SK-N-SH (cell line): Measurements from ENCODE around the gene WDFY1. TPM values are rescaled to one million over a fixed set of nuclear protein-coding genes. Genes with fewer than 3 reads are reported as not detected.

Experiments
- CTCF ChIA-PET: fragments of 300-600, 350-600 bp; formaldehyde crosslinking; extraction: SDS; loops from one replicate; lab custom pipeline; 2021; lab: Yijun Ruan, JAX
- POLR2A ChIA-PET: fragments of 350-600 bp; sonication (Branson Sonifier 250); formaldehyde crosslinking; extraction: SDS; loops from one replicate; lab custom pipeline; 2020; ENCODE audit warnings: antibody characterized with exemption, inconsistent platforms; lab: Yijun Ruan, JAX
- DNase-seq: peaks from one replicate; pipeline ENCODE4 v3.0.0; 2012
- H2AFZ ChIP-seq: fragments of 200-600 bp; sonication (generic); 2 replicates; pipeline ENCODE4 v1.8.1; 2016; ENCODE audit warnings: antibody characterized with exemption, mild to moderate bottlenecking, low read depth
- H3F3A ChIP-seq: fragments of 200-600 bp; sonication (generic); replicated peaks from 2 replicates; pipeline ENCODE3; 2016; ENCODE audit warnings: antibody characterized with exemption, mild to moderate bottlenecking; ENCODE audit not compliant: insufficient read depth
- H3K27ac ChIP-seq, 2 experiments: fragments of 200-500 bp in 1 of 2; fragments of 200-600 bp in 1 of 2; sonication (Bioruptor generic) in 1 of 2; sonication (generic), shearing (Covaris generic) in 1 of 2; 2 replicates each; pipeline versions ENCODE4 v1.5.1 to v1.6.1; 2014 to 2016; ENCODE audit warnings: low read depth in 2 of 2, inconsistent platforms in 1 of 2, low read length in 1 of 2, mild to moderate bottlenecking in 1 of 2, mixed read lengths in 1 of 2
- H3K27me3 ChIP-seq: fragments of 200-600 bp; sonication (generic), shearing (Covaris generic); 2 replicates; pipeline ENCODE4 v1.6.1; 2016; ENCODE audit warnings: mixed run types; ENCODE audit not compliant: insufficient read depth
- H3K36me3 ChIP-seq, 2 experiments: fragments of 200-500 bp in 1 of 2; fragments of 200-600 bp in 1 of 2; sonication (Bioruptor generic) in 1 of 2; sonication (generic) in 1 of 2; replicated peaks in 1 of 2; 2 replicates each; pipeline versions ENCODE3 to v1.5.1; 2014 to 2016; ENCODE audit warnings: low read length in 1 of 2, mild to moderate bottlenecking in 1 of 2; ENCODE audit not compliant: insufficient read depth in 2 of 2, control insufficient read depth in 1 of 2
- H3K4me1 ChIP-seq, 2 experiments: fragments of 200-500 bp in 1 of 2; fragments of 200-600 bp in 1 of 2; sonication (Bioruptor generic) in 1 of 2; sonication (generic), shearing (Covaris generic) in 1 of 2; 2 replicates each; pipeline versions ENCODE4 v1.5.1 to v1.6.1; 2014 to 2016; ENCODE audit warnings: low read depth in 1 of 2, low read length in 1 of 2, mixed run types in 1 of 2; ENCODE audit not compliant: insufficient read depth in 2 of 2, control insufficient read depth in 1 of 2
- H3K4me2 ChIP-seq: fragments of 200-600 bp; sonication (generic), shearing (Covaris generic); 2 replicates; pipeline ENCODE4 v1.6.1; 2017; ENCODE audit warnings: mixed run types
- H3K4me3 ChIP-seq, 2 experiments: fragments of 200-500 bp in 1 of 2; fragments of 200-600 bp in 1 of 2; sonication (Bioruptor generic) in 1 of 2; sonication (generic), shearing (Covaris generic) in 1 of 2; 2 replicates each; pipeline versions ENCODE4 v1.5.1 to v1.8.1; 2014 to 2016; ENCODE audit warnings: low read depth in 2 of 2, inconsistent platforms in 1 of 2, low read length in 1 of 2, mild to moderate bottlenecking in 1 of 2, mixed read lengths in 1 of 2, moderate library complexity in 1 of 2
- H3K79me2 ChIP-seq: fragments of 200-600 bp; sonication (generic); 2 replicates; pipeline ENCODE4 v1.8.1; 2017; ENCODE audit warnings: mild to moderate bottlenecking; ENCODE audit not compliant: insufficient read depth
- H3K9ac ChIP-seq: fragments of 200-600 bp; sonication (generic); 2 replicates; pipeline ENCODE4 v1.6.1; 2017; ENCODE audit warnings: mixed run types
- H3K9me2 ChIP-seq: fragments of 200-600 bp; sonication (generic); 2 replicates; pipeline ENCODE4 v1.6.1; 2017; ENCODE audit warnings: mixed run types
- H3K9me3 ChIP-seq: fragments of 200-600 bp; sonication (generic); 2 replicates; pipeline ENCODE4 v1.6.1; 2017; ENCODE audit warnings: mixed run types, mild to moderate bottlenecking, moderate library complexity
- H4K20me1 ChIP-seq: fragments of 200-600 bp; sonication (generic); 2 replicates; pipeline ENCODE4 v1.6.1; 2017; ENCODE audit warnings: mild to moderate bottlenecking, mixed run types; ENCODE audit not compliant: insufficient read depth
- CTCF ChIP-seq: fragments of 200-600 bp; sonication (generic); IDR thresholded peaks from 2 replicates; pipeline ENCODE4 v1.6.1; 2017; ENCODE audit warnings: antibody characterized with exemption, mild to moderate bottlenecking, moderate library complexity
- EP300 ChIP-seq, 2 experiments: IDR thresholded peaks; 2 replicates each; pipeline versions ENCODE4 v1.4.0 to v1.6.1; 2012; ENCODE audit warnings: borderline replicate concordance in 1 of 2, low read depth in 1 of 2, low read length in 1 of 2
- EZH2phosphoT487 ChIP-seq: fragments of 200-600 bp; sonication (generic); IDR thresholded peaks from 2 replicates; pipeline ENCODE4 v1.6.1; 2017; ENCODE audit warnings: low read depth, mixed run types, mild to moderate bottlenecking, antibody characterized with exemption, moderate library complexity, borderline replicate concordance
- GABPA ChIP-seq: IDR thresholded peaks from 2 replicates; pipeline ENCODE4 v1.4.0; 2012; ENCODE audit warnings: low read depth, mild to moderate bottlenecking
- MXI1 ChIP-seq: IDR thresholded peaks from 2 replicates; pipeline ENCODE4 v1.6.1; 2012; ENCODE audit warnings: mild to moderate bottlenecking, low read depth, low read length, improper control_type of control experiment
- NFIC ChIP-seq: IDR thresholded peaks from 2 replicates; pipeline ENCODE4 v1.4.0; 2012; ENCODE audit warnings: borderline replicate concordance
- NRF1 ChIP-seq: IDR thresholded peaks from 2 replicates; pipeline ENCODE4 v1.6.1; 2012; ENCODE audit warnings: low read depth, mild to moderate bottlenecking, low read length
- RFX5 ChIP-seq: IDR thresholded peaks from 2 replicates; pipeline ENCODE4 v1.6.1; 2012; ENCODE audit warnings: mild to moderate bottlenecking, improper control_type of control experiment, low read length
- SIN3A ChIP-seq: IDR thresholded peaks from 2 replicates; pipeline ENCODE4 v1.6.1; 2012; ENCODE audit warnings: low read depth, mild to moderate bottlenecking, low read length, moderate library complexity, borderline replicate concordance
- SMC3 ChIP-seq: IDR thresholded peaks from 2 replicates; pipeline ENCODE4 v1.6.1; 2012; ENCODE audit warnings: low read depth, low read length, improper control_type of control experiment
- TAF1 ChIP-seq: IDR thresholded peaks from 2 replicates; pipeline ENCODE4 v1.6.1; 2012; ENCODE audit warnings: low read depth, mild to moderate bottlenecking, low read length, moderate library complexity, borderline replicate concordance
- TEAD4 ChIP-seq: IDR thresholded peaks from 2 replicates; pipeline ENCODE4 v1.4.0; 2012; ENCODE audit warnings: mild to moderate bottlenecking, borderline replicate concordance; ENCODE audit not compliant: insufficient read depth
- USF2 ChIP-seq: fragments of 150-350 bp; IDR thresholded peaks from 2 replicates; pipeline ENCODE4 v1.6.1; 2017; ENCODE audit warnings: antibody characterized with exemption, low read length, low read depth, borderline replicate concordance
- ZBTB33 ChIP-seq: IDR thresholded peaks from 2 replicates; pipeline ENCODE4 v1.4.0; 2012; ENCODE audit warnings: low read depth, borderline replicate concordance
- WGBS: methylation state at CpG from one replicate; pipeline ENCODE4 v1.1.6; 2017; ENCODE audit warnings: low lambda C conversion rate; 5-methylcytosine and 5-hydroxymethylcytosine counted together
- polyA plus RNA-seq, 3 experiments: library from polyadenylated mRNA; depleted of rRNA; stranded (reverse); fragments of >200 nt; gene quantifications; 2 replicates each; pipeline ENCODE4 v1.2.3, GENCODE V29; 2012
- TF ChIP-seq, protein P1 (sequence below): IDR thresholded peaks from 2 replicates; pipeline ENCODE4 v1.4.0; 2012; ENCODE audit warnings: low read depth
- TF ChIP-seq, protein P2 (sequence below): IDR thresholded peaks from 2 replicates; pipeline ENCODE4 v1.6.1; 2012; ENCODE audit warnings: mild to moderate bottlenecking, low read depth, low read length, moderate library complexity

Gene WDFY1
- polyA plus RNA-seq, 1 of the 3 experiments (the other 2 are of a cell fraction) = 21.7 TPM

DNA sequence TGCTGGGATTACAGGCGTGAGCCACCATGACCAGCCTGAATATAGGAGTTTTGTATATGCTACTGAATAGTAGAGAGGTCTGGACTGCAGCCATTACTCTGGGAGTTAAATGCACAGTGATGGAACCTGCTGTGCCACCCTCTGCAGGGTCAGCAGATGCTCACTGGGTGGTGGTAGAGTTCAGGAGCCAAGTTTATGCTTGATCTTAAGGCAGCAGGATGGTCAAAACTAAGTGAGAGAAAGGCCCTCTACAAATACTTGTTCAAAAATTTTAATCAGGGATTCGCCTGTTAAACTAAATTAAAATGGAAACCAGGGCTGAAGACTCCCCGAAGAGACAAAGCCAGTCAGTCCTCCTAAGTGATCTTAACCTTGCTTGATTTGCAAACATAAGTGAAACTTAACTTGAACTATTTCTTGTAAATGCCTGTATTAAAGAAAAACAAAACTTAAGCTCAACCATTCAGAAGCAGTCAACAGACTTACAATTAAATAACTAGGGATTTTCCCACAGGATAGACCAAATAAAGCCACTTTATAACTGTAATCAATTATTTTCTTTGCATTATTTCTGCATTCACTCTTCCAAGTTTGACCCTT lies 4.2 kb upstream of the WDFY1 start:
- no peak overlapping the region for H3K27ac ChIP-seq
- TF ChIP-seq NFIC (no peak), RFX5 (no peak), MXI1 (no peak), ZBTB33 (no peak), EP300 (IDR thresholded peaks at IDR 0.05; ENCODE audit: borderline replicate concordance in 1 of 2, low read depth in 1 of 2, low read length in 1 of 2) (no peak), GABPA (no peak), SMC3 (no peak), TAF1 (no peak), NRF1 (no peak), USF2 (no peak), EZH2phosphoT487 (no peak), SIN3A (no peak), TEAD4 (no peak), CTCF (no peak; the same call in 1 of the 2 replicates)
- TF ChIP-seq, protein P1, sequence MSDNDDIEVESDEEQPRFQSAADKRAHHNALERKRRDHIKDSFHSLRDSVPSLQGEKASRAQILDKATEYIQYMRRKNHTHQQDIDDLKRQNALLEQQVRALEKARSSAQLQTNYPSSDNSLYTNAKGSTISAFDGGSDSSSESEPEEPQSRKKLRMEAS = no peak
- TF ChIP-seq, protein P2, sequence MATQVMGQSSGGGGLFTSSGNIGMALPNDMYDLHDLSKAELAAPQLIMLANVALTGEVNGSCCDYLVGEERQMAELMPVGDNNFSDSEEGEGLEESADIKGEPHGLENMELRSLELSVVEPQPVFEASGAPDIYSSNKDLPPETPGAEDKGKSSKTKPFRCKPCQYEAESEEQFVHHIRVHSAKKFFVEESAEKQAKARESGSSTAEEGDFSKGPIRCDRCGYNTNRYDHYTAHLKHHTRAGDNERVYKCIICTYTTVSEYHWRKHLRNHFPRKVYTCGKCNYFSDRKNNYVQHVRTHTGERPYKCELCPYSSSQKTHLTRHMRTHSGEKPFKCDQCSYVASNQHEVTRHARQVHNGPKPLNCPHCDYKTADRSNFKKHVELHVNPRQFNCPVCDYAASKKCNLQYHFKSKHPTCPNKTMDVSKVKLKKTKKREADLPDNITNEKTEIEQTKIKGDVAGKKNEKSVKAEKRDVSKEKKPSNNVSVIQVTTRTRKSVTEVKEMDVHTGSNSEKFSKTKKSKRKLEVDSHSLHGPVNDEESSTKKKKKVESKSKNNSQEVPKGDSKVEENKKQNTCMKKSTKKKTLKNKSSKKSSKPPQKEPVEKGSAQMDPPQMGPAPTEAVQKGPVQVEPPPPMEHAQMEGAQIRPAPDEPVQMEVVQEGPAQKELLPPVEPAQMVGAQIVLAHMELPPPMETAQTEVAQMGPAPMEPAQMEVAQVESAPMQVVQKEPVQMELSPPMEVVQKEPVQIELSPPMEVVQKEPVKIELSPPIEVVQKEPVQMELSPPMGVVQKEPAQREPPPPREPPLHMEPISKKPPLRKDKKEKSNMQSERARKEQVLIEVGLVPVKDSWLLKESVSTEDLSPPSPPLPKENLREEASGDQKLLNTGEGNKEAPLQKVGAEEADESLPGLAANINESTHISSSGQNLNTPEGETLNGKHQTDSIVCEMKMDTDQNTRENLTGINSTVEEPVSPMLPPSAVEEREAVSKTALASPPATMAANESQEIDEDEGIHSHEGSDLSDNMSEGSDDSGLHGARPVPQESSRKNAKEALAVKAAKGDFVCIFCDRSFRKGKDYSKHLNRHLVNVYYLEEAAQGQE = no peak
- H2AFZ ChIP-seq = no peak overlapping the region
- no peaks in the 10 kb centered on the region for H3F3A ChIP-seq
- no peak overlapping the region for H3K9ac ChIP-seq
- H3K4me3 ChIP-seq = no peak overlapping the region
- no peaks in the 10 kb centered on the region for H3K36me3 ChIP-seq
- H4K20me1 ChIP-seq = no peaks in the 10 kb centered on the region
- H3K27me3 ChIP-seq = no peaks in the 10 kb centered on the region
- peaks cover 12% of the 10 kb centered on the region for H3K79me2 ChIP-seq
- no peaks in the 10 kb centered on the region for H3K9me2 ChIP-seq
- peaks cover 0 to 8% of the 10 kb centered on the region in 2 experiments; a peak in 3 of 4 replicates for H3K4me1 ChIP-seq
- H3K4me2 ChIP-seq = no peak overlapping the region
- DNase-seq = no peak
- POLR2A ChIA-PET = no interaction called here
- 61% methylated on average over 3 of the region's 3 CpGs for WGBS
- no peaks in the 10 kb centered on the region for H3K9me3 ChIP-seq
- CTCF ChIA-PET = interaction anchor here (0.6 kb wide), 1 partner anchor 137 kb away, joined by 3 read pairs; no protein-coding TSS in a partner anchor
